HFFc6 (cell line): Measurements from ENCODE around the gene OR2B2. TPM values are rescaled to one million over a fixed set of nuclear protein-coding genes. Genes with fewer than 3 reads are reported as not detected.

Experiments
- DNase-seq: peaks from one replicate; pipeline ENCODE4 v3.0.0-alpha.2; 2018
- H3K27ac Mint-ChIP-seq: 2 replicates; pipeline ENCODE4 v1.8.0; 2020; ENCODE audit warnings: mild to moderate bottlenecking, mixed read lengths
- H3K27me3 Mint-ChIP-seq: 2 replicates; pipeline ENCODE4 v1.8.0; 2021; ENCODE audit warnings: mild to moderate bottlenecking, moderate library complexity, mixed read lengths; ENCODE audit not compliant: insufficient read depth
- H3K36me3 Mint-ChIP-seq: 2 replicates; pipeline ENCODE4 v1.8.0; 2021; ENCODE audit warnings: low read depth, mixed read lengths
- H3K4me1 Mint-ChIP-seq: 2 replicates; pipeline ENCODE4 v1.8.0; 2020; ENCODE audit warnings: low read depth, mixed read lengths
- H3K4me3 Mint-ChIP-seq: 2 replicates; pipeline ENCODE4 v1.8.0; 2020; ENCODE audit warnings: mild to moderate bottlenecking, moderate library complexity, mixed read lengths
- H3K9me3 Mint-ChIP-seq: 2 replicates; pipeline ENCODE4 v1.8.0; 2020; ENCODE audit warnings: mild to moderate bottlenecking, mixed read lengths
- total RNA-seq, 6 experiments: library from RNA; stranded (reverse); fragmentation: NEBNext Ultra II Directional; extraction: Animal tissue kit (Norgen Biotek cat#: 25700); gene quantifications; 2 replicates in 1 of 6; 3 replicates in 5 of 6; pipeline ENCODE4 v1.2.3, GENCODE V29; 2021
- TF ChIP-seq, protein P1 (sequence below): fragments of 200-600 bp; sonication (generic); IDR thresholded peaks from 2 replicates; pipeline ENCODE4 v1.5.0; 2021; ENCODE audit warnings: antibody characterized with exemption, mild to moderate bottlenecking

The OR2B2 gene
- total RNA-seq, 6 experiments from 2014 or later = not detected

DNA sequence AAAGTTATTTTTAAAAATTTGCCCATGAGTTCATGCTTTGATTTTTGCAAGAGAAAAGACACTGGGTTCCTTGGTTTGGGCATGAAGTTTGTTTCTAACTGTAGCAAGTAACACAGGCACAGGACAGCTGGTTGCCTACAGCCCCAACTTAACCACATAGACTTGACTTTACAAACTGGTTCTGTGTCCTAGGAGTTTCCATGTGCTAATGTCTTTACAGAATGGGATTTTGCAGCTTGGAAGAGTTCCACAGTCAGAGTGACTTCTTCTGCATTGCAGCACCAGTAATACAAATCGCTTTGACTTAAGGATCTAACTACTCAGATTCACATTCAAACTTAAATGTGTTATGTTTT lies 44.3 kb downstream of the OR2B2 start:
- Mint-ChIP-seq H3K4me3 (peak overlapping the region; percentile 93; the same call in 1 of the 2 replicates), H3K27ac (peak overlapping the region; percentile 96)

DNA sequence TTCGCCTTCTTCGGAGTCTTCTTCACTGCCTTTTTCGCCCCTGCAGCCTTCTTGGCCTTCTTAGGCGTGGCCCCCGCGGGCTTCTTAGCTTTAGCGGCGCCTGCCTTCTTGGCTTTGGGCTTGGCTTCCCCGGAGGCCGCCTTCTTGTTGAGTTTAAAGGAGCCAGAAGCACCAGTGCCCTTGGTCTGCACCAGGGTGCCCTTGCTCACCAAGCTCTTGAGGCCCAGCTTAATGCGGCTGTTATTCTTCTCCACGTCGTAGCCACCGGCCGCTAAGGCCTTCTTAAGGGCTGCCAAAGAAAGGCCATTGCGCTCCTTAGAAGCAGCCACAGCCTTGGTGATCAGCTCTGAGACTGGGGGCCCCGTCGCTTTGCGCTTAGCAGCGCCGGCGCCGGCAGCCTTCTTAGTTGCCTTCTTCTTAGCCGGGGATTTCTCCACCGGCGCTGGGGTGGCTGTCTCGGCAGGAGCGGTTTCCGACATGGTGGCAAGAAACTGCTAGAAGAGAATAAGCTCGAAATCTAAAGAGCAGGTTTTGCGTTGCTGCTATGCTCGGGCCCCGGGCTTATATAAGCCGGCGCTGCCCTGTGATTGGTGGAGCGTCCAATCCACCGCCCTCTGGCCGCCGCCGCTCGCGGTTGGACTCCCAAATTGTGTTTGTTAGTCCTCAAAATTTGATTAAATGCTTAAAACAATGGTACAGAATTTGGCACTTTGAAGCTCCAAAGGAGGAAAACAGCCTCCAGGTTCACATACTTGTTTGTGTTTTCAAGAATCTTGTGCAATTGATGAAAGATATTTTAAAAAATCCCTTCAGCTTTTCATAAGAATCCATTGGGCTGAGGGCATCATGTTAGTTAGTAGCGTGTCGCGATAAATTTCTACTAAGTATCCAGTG lies 44.9 kb downstream of the OR2B2 start:
- peak overlapping the region; percentile 93 for H3K4me3 Mint-ChIP-seq
- peaks cover 4% of the 10 kb centered on the region for H3K9me3 Mint-ChIP-seq
- H3K27ac Mint-ChIP-seq = peak overlapping the region; percentile 96
- H3K4me1 Mint-ChIP-seq = peaks cover 71% of the 10 kb centered on the region
- H3K36me3 Mint-ChIP-seq = peaks cover 4% of the 10 kb centered on the region
- H3K27me3 Mint-ChIP-seq = peaks cover 24% of the 10 kb centered on the region
- TF ChIP-seq, protein P1, sequence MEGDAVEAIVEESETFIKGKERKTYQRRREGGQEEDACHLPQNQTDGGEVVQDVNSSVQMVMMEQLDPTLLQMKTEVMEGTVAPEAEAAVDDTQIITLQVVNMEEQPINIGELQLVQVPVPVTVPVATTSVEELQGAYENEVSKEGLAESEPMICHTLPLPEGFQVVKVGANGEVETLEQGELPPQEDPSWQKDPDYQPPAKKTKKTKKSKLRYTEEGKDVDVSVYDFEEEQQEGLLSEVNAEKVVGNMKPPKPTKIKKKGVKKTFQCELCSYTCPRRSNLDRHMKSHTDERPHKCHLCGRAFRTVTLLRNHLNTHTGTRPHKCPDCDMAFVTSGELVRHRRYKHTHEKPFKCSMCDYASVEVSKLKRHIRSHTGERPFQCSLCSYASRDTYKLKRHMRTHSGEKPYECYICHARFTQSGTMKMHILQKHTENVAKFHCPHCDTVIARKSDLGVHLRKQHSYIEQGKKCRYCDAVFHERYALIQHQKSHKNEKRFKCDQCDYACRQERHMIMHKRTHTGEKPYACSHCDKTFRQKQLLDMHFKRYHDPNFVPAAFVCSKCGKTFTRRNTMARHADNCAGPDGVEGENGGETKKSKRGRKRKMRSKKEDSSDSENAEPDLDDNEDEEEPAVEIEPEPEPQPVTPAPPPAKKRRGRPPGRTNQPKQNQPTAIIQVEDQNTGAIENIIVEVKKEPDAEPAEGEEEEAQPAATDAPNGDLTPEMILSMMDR = no peak
- DNase-seq = peak; percentile 79

More for the DNA sequence above, 44.3 kb downstream of the OR2B2 start:
- TF ChIP-seq, protein P1 = no peak
- Mint-ChIP-seq H3K4me1 (peaks cover 72% of the 10 kb centered on the region), H3K9me3 (peaks cover 5% of the 10 kb centered on the region), H3K27me3 (peaks cover 25% of the 10 kb centered on the region), H3K36me3 (peaks cover 4% of the 10 kb centered on the region)
- DNase-seq = no peak

DNA sequence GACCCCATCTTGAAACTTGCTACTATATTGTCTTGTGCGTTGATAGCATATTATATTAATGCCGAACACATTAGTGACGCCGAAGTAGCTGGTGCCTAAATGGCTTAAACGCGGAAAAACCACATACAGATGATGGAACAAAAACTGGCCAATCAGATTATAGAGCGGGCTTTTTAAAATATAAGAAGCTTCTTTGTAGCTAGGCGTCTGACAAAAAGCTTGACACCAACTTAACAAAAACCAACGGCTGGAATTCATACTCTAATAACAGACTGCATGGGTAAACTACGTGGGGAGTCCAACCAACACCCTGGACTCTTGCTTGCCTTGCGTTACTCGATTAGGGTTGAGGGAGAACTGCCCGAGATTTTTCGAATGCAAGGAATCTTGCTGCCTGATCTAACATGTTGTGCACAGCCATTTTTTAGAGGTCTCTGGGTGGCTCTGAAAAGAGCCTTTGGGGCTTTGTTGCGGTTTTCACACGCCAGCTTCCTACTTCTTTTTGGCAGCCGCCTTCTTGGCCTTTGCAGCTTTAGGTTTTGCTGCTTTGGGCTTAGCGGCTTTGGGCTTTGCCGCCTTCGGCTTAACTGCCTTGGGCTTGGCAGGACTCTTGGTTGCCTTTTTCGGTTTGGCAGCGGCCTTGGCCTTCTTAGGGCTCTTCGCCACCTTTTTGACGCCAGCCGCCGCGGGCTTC lies 45.7 kb downstream of the OR2B2 start:
- Mint-ChIP-seq H3K4me1 (peaks cover 63% of the 10 kb centered on the region), H3K9me3 (no peaks in the 10 kb centered on the region), H3K36me3 (peaks cover 4% of the 10 kb centered on the region)

DNA sequence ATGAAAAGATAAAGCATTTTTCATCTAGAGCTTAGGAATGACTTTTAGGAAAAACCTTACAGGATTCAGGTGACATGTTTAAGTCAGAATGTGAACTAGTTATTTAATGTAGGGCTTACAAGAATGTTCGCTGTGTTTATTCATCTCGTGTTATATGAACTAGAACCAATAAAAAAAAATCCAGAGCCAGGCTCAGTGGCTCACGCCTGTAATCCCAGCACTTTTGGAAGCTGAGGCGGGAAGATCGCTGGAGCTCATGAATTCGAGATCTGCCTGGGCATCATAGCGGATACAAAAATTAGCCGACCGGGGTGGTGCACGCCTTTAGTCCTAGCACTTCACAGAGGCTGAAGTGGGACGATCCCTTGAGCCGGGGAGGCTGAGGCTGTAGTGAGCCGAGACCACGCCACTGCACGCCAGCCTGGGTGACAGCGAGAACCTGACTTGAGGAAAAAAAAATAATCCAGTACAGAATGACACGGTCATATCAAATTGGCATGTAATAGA lies 46.3 kb downstream of the OR2B2 start:
- H3K4me1 Mint-ChIP-seq = peaks cover 57% of the 10 kb centered on the region
- H3K27ac Mint-ChIP-seq = peak overlapping the region; percentile 96
- peak overlapping the region; percentile 93 for H3K4me3 Mint-ChIP-seq
- peaks cover 4% of the 10 kb centered on the region for H3K36me3 Mint-ChIP-seq
- peaks cover 18% of the 10 kb centered on the region for H3K27me3 Mint-ChIP-seq
- TF ChIP-seq, protein P1 = no peak
- no peaks in the 10 kb centered on the region for H3K9me3 Mint-ChIP-seq
- DNase-seq = peak; percentile 13

More for the DNA sequence above, 45.7 kb downstream of the OR2B2 start:
- H3K27me3 Mint-ChIP-seq = peaks cover 18% of the 10 kb centered on the region
- peak overlapping the region; percentile 93 for H3K4me3 Mint-ChIP-seq
- TF ChIP-seq, protein P1 = no peak
- peak; percentile 79 for DNase-seq
- peak overlapping the region; percentile 96 for H3K27ac Mint-ChIP-seq

DNA sequence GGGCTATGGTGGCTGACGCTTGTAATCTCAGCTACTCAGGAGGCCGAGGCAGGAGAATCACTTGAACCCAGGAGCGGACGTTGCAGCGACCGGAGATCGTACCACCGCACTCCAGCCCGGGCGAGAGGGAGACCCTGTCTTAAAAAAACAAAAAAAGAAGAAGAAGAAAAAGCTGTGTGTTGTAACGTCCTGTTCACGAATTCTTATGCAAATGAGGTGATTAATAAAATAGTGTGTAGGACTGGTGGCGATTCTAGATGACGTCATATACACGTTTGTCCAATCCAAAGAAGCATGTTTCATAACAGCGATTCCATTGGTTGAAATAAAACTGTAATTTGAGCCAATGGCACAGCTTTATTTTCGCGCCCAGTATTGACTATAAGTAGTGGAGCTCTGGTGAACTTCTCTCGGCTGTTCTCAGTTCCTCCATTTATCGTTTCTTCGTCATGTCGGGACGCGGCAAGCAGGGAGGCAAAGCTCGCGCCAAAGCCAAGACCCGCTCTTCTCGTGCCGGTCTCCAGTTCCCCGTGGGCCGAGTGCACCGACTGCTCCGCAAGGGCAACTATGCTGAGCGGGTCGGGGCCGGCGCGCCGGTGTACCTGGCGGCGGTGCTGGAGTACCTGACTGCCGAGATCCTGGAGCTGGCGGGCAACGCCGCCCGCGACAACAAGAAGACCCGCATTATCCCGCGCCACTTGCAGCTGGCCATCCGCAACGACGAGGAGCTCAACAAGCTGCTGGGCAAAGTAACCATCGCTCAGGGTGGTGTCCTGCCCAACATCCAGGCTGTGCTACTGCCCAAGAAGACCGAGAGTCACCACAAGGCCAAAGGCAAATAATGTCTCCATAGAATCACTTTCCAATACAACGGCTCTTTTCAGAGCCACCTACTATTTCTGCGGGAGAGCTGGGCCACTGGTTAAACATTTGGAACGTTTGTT lies 47.0 kb downstream of the OR2B2 start:
- Mint-ChIP-seq H3K4me1 (peaks cover 50% of the 10 kb centered on the region), H3K36me3 (peaks cover 4% of the 10 kb centered on the region), H3K27me3 (peaks cover 18% of the 10 kb centered on the region), H3K4me3 (peak overlapping the region; percentile 93), H3K9me3 (no peaks in the 10 kb centered on the region), H3K27ac (peak overlapping the region; percentile 96)
- TF ChIP-seq, protein P1 = no peak
- peak; percentile 99 for DNase-seq
